Measurements from ENCODE around the gene RNF220.

- no peak for TF ChIP-seq POLR2A (IDR thresholded peaks at IDR 0.05)
- no peak for TF ChIP-seq CTCF (IDR thresholded peaks at IDR 0.05)
Observed at GRCh38 chr1:44620072-44620471, 215.0 kb downstream of the RNF220 start.
